DMS153 treated with DMSO at 0.1 percent for 48 hours (cell line): ENCODE data around the gene CCNE1.

Source experiments
- DNase-seq: peaks from one replicate; lab custom pipeline; 2025; ENCODE audit not compliant: unreplicated experiment; lab: John Stamatoyannopoulos, UW

CCNE1 gene

GRCh38 chr19:29842471-29843179 is 30.8 kb downstream of the CCNE1 start:
- no peak for DNase-seq

DNA sequence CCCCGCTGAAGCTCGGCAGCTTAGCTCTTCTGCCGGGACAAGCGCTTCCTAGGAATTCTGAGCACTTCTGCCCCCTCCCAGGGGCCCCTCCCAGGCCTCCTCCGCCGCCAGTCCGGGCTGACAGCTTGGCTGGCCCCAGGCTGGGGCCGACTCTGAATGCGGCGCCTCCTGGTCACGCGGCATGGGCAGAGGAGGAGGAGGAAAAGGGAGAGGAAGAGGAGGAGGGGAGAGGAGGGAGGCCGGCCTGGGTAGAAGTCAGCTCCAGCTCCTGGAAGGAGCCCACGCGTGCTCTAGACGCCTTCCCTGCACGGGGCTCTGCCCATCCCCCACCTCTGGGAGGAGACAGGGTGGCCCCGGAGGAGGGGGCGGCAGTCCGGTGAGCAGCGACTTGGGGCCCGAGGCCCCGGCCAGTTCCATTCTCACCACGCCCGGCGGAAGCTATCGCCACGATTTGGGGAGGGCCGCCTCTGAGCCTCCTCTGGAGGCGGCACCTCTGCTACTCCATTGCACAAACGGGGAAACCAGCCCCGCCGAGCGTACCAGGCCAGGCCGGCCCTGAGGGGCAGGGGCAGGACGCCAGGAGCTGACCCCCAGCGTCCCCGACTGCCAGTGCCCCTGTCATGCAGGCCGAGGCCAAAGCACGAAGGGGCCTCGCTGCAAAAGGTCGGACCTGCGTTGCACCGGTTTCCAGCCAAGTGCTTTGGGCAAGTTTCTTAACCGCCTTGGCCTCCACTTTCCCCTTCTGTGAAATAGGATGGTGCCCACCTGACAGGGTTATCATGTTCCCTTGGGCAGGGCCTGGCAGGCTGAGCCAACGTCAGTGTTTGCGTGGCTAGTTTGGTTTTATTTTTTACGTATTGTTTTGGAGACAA is 31.6 kb downstream of the CCNE1 start:
- no peak for DNase-seq

GRCh38 chr19:29844891-29845573 is 33.2 kb downstream of the CCNE1 start:
- DNase-seq, result peak; percentile 78

DNA sequence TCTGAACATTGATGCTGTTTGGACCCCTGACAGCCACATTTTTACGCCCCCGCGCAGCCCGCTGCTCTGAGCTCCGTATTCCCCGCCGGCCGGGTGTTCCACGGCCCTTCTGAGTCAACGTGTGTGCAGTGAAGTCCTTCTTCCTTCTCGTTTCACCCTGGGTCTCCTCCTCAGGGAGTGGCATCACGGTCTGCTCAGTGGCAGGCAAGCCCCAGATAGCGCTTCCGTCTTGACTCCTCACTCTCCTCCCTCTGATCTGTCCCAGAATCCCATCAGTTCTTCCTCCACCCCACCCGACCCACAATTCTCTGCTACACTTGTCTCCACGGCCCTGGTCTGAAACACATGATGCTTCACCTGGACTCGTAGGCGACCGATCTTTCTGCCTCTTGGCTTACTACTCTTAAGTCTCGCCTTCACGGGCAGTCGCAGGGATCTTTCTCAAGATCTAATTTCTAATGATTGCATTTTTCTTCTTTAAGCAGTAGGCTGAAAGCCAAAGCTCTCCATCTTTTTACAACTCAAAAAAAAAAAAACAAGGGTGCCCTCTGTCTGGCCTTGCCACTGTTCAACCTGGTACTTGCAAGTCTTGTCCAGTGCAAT is 33.9 kb downstream of the CCNE1 start:
- no peak for DNase-seq

DNA sequence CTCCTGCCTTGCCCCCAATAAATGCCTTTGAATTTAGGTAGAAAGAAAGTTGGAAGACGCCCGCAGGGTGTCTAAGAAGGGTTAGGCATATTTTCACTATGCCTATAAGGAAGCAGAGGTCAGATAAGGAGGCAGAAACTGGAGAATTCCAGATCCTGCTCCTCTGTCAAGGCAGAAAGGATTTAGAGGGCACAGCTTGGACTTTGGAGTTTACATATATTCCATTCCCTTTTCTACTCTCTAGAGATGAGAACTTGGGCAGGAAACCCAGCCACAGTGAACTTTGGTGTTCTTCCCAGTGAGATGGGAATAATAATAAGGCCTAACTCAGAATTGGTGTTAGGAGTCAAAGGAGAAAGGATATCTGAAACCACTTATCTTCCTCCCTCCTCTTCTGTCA is 37.4 kb downstream of the CCNE1 start:
- no peak for DNase-seq

- DNase-seq, result no peak
Observed at GRCh38 chr19:29850482-29850881, 38.7 kb downstream of the CCNE1 start.

DNA sequence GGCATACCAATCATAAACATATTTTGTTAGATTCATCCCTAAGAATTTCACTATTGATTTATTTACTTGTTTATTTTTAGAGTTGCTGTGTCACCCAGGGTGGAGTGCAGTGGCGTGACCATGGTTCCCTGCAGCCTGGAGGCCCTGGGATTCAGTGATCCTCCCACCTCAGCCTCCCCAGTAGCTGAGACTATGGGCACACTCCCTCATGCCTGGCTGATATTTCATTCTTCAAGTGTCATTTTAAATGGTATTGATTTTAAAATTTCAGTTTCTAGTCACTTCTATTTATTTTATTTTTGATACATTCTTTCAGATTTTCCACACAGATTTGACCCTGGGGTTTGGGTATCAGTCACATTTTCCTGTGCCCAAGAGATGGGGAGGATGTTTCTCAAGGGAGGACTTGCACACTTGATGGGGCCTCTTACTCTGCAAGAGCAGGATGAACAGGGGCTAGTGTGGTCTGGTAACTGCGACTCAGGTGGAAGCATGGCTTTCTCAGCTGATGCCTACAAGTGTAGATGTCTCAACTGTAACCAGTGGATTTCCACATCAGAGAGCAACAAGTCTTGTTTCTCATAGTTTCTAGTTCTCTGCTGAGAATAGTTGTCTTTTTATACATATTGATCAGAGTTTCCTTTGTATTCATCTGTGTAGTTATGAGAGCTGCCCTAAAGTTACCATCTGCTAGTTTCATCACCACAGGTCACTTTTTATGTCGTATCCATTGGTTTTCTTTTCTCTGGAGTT is 40.2 kb downstream of the CCNE1 start:
- DNase-seq, result no peak

- no peak for DNase-seq
Observed at GRCh38 chr19:29854033-29854432, 42.2 kb downstream of the CCNE1 start.

DNA sequence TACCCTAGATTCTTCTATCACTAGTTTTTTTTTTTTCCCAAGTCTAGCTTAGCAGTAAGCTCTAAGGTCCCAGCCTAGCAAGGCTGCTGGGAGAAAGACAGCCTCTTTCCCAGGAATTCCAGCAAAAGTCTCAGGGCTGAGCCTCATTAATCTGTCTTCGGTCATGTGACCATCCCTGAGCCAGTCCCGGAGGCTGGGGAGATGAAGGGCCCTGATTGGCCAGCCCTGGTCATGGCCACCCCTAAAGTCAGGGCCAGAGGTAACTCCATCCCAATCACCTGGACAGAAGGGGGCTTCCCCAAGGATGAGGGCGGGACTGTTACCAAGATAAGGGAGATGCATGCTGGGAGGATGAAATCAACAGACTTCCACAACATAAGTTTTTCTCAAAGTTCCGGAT is 43.3 kb downstream of the CCNE1 start:
- DNase-seq, result no peak

DNA sequence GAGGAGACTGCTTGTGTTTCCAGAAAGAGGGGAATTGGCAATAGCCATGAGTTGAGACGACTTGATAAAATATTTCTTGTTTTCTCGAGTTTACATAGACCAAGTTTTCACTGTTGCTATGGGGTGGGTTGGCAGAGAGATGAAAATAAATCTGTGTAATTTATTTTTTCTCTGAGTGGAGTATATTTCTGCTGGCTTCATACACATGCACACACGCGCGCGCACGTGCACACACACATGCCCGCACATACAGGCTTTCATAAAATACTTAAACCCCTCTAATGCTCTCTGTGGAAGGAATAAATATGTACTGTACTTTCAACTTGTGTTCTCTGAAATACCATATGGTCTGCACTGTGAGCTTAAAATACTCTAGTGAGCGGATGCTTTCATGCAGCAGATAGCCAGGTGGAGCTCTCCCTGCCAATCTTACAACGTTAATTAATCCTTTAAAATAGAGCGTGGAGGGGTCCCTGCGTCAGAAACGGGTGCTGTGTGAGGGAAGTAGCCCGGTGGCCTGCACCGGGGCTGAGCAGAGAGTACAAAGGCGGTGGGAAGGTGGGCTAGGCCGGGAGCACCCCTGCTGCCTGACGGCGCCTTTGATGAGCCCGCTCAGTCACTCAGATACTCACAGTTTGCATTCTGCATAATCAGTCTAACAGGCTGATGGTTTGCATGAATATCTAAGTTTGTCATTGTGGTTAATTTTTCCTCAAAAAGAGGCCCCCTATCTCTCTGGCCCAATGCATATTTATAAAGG is 44.1 kb downstream of the CCNE1 start:
- DNase-seq, result no peak

DNA sequence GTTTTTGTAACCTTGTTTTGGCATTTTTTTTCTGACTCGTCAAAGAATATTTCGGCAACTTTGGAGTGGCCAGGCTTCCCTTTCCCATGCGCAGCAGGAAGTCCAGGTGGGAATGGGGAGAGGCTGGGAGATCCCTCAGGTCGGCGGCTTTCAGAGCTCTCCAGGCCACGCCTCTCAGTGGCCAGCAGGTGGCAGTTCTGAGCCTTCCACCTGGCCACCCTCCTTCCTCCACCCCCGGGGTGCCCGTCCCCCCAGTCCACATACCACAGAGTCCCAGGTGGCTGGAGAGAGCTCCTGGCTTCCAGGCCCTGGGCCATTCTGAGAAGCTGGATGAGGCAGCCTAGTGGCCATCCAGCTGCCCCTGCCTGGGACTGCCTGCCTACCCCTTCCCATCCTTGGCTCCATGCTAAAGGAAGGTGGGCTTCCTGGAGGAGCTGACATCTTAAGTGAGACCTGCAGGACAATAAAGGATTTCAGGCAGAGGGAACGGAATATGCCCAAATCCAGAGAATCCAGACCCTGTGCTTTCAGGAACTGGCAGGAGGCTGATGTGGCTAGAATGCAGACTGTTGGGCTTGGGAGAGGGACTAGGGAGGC is 46.3 kb downstream of the CCNE1 start:
- DNase-seq, result no peak

GRCh38 chr19:29858621-29859020 is 46.8 kb downstream of the CCNE1 start:
- no peak for DNase-seq

DNA sequence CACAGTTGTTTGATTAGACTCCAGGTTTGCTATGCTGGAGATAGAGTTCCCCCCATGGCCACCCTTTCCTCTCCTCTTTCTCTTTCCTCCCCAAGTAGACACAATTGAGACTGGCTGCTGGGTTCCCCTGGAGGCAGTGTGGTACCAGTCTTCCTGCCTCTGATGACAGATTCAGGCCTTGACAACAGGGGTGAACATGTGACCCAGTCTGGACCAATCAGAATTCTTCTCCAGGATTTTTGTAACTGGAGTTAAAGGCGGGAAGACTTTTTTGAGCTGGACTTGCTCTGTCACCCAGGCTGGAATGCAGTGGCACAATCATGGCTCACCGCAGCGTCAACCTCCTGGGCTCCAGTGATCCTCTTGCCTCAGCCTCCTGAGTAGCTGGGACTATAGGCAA is 48.7 kb downstream of the CCNE1 start:
- no peak for DNase-seq

- no peak for DNase-seq
Observed at GRCh38 chr19:29861574-29861973, 49.8 kb downstream of the CCNE1 start.

- no peak for DNase-seq
Observed at GRCh38 chr19:29866011-29866410, 54.2 kb downstream of the CCNE1 start.

- DNase-seq, result no peak
Observed at GRCh38 chr19:29867984-29868383, 56.2 kb downstream of the CCNE1 start.

DNA sequence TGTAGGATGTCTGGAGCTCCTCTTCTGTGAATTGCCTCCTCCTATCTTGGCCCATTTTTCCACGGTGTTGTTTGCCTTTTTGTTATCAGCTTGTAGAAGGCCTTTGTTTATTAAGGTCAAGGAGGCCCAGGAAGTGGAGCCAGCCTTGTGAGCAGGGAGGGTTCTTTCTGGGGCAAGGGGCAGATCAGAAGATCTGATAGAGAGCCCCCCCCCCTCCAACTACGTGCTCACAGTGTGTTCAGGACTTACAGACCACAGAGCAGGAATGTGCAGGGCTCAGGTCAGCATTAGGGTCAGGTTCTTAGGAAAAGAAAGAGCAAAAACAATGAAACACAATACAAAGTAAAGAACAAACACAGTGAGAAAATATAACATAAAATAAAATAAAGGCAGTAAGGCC is 59.4 kb downstream of the CCNE1 start:
- DNase-seq, result no peak

GRCh38 chr19:29872224-29872731 is 60.5 kb downstream of the CCNE1 start:
- no peak for DNase-seq

DNA sequence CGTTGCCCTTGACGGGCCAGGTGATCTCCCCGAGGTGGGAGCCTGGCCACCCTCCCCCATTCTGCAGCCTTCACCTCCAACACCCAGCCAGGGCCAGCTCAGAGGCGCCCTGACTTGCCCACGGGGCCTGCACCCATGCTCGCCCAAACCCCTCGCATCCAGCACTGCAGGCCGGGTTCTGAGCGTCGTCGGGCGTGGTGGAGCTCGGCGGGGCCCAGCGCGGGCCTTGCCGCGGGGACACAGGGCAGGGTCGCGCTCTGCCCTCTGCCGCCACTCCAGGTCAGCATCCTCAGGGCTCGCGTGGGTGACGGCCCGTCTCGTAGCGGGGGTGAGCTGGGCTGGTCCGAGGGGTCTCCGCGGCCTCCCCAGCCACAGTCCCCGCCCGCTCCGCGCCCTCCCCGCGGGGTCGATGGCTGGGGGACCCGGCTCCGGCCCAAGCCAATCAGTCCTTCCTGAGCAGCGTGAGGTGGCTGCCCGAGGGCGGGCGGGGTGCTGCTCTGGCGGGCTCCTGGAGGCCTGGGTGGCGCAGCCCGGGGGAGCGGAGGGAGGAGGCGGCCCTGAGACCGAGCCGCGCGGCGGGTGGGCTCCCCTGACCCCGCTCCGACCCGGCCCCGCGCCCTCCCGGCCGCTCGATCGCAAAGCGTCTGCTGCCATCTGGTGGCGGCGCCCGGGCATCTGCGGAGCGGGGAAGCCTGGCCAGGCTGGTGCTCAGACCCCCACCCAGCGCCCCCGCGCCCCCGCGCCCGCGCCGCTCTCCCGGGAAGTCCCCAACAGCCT is 61.4 kb downstream of the CCNE1 start:
- DNase-seq, result no peak
